ENCODE measurements around the gene SYCP3.

SYCP3 gene

GRCh38 chr12:101706403-101706802, 32.9 kb downstream of the SYCP3 start:
- H3K4me3 ChIP-seq (ENCODE audit: low read depth, low read length): no peak overlapping the region
- DNase-seq (ENCODE audit: low read depth): no peak
- no peak for TF ChIP-seq CTCF (IDR thresholded peaks at IDR 0.05; ENCODE audit: control insufficient read depth, extremely low read depth, insufficient read depth)

- no peak for TF ChIP-seq CTCF (IDR thresholded peaks at IDR 0.05; ENCODE audit: control insufficient read depth, extremely low read depth, insufficient read depth)
- H3K4me3 ChIP-seq (ENCODE audit: low read depth, low read length): no peak overlapping the region
- DNase-seq (ENCODE audit: low read depth): no peak
These were observed 35.8 kb downstream of the SYCP3 start for GRCh38 chr12:101703487-101703886.

- no peak for TF ChIP-seq CTCF (IDR thresholded peaks at IDR 0.05; ENCODE audit: control insufficient read depth, extremely low read depth, insufficient read depth)
- DNase-seq (ENCODE audit: low read depth): no peak
- peak overlapping the region; percentile 77; the same call in 1 of the 2 replicates for H3K4me3 ChIP-seq (ENCODE audit: low read depth, low read length)
These were observed 38.9 kb downstream of the SYCP3 start for GRCh38 chr12:101700299-101700820.

- H3K4me3 ChIP-seq (ENCODE audit: low read depth, low read length): peak overlapping the region; percentile 77
- no peak for DNase-seq (ENCODE audit: low read depth)
- TF ChIP-seq CTCF (IDR thresholded peaks at IDR 0.05; ENCODE audit: control insufficient read depth, extremely low read depth, insufficient read depth): peak; percentile 50
These were observed 40.4 kb downstream of the SYCP3 start for GRCh38 chr12:101698800-101699347.

GRCh38 chr12:101697930-101698799, 41.1 kb downstream of the SYCP3 start:
- peak overlapping the region; percentile 77 for H3K4me3 ChIP-seq (ENCODE audit: low read depth, low read length)
- TF ChIP-seq CTCF (IDR thresholded peaks at IDR 0.05; ENCODE audit: control insufficient read depth, extremely low read depth, insufficient read depth): 0 out of 2 replicates have a peak, but pooled peaks have one; percentile 6
- DNase-seq (ENCODE audit: low read depth): no peak

GRCh38 chr12:101697197-101697929, 41.9 kb downstream of the SYCP3 start, which contains the start of gene CHPT1:
Gene CHPT1, plus strand, starts transcription at chr12:101697640. Its CDS starts 222 bp downstream, at chr12:101697862.
- peak within 1 kb of the TSS; percentile 77 for H3K4me3 ChIP-seq (ENCODE audit: low read depth, low read length)
- TF ChIP-seq CTCF (IDR thresholded peaks at IDR 0.05; ENCODE audit: control insufficient read depth, extremely low read depth, insufficient read depth): no peak
- DNase-seq (ENCODE audit: low read depth): no peak
